ENCODE results near the gene UBAP2.

DNA sequence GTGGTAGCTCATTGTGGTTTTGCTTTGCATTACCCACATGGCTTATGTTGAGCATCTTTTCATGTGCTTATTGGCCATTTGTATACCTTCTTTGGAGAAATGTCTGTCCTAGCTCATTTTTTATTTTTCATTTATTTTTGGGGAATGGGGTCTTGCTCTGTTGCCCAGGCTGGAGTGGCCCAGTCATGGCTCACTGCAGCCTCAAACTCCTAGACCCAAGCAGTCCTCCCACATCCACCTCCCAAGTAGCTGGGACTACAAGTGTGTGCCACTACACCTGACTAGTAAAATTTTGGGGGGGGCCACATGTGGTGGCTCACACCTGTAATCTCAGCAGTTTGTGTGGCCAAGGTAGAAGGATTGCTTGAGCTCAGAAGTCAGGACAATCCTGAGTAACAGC is 154.4 kb downstream of the UBAP2 start:
- TF ChIP-seq TEAD4 (IDR thresholded peaks at IDR 0.05) (no peak), TCF12 (IDR thresholded peaks at IDR 0.05; ENCODE audit: low read depth) (no peak), CREB1 (IDR thresholded peaks at IDR 0.05; ENCODE audit: low read depth) (no peak), TAF1 (IDR thresholded peaks at IDR 0.05; ENCODE audit: low read depth) (no peak), YY1 (IDR thresholded peaks at IDR 0.05; ENCODE audit: low read depth) (no peak), EP300 (IDR thresholded peaks at IDR 0.05; ENCODE audit: borderline replicate concordance) (no peak), RAD21 (IDR thresholded peaks at IDR 0.05; ENCODE audit: low read depth) (no peak), EGR1 (IDR thresholded peaks at IDR 0.05) (no peak), CEBPB (IDR thresholded peaks at IDR 0.05) (no peak)
- TF ChIP-seq, protein P1, sequence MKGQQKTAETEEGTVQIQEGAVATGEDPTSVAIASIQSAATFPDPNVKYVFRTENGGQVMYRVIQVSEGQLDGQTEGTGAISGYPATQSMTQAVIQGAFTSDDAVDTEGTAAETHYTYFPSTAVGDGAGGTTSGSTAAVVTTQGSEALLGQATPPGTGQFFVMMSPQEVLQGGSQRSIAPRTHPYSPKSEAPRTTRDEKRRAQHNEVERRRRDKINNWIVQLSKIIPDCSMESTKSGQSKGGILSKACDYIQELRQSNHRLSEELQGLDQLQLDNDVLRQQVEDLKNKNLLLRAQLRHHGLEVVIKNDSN (IDR thresholded peaks at IDR 0.05) = no peak
- TF ChIP-seq, protein P2, sequence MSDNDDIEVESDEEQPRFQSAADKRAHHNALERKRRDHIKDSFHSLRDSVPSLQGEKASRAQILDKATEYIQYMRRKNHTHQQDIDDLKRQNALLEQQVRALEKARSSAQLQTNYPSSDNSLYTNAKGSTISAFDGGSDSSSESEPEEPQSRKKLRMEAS (IDR thresholded peaks at IDR 0.05) = no peak
- TF ChIP-seq, protein P3, sequence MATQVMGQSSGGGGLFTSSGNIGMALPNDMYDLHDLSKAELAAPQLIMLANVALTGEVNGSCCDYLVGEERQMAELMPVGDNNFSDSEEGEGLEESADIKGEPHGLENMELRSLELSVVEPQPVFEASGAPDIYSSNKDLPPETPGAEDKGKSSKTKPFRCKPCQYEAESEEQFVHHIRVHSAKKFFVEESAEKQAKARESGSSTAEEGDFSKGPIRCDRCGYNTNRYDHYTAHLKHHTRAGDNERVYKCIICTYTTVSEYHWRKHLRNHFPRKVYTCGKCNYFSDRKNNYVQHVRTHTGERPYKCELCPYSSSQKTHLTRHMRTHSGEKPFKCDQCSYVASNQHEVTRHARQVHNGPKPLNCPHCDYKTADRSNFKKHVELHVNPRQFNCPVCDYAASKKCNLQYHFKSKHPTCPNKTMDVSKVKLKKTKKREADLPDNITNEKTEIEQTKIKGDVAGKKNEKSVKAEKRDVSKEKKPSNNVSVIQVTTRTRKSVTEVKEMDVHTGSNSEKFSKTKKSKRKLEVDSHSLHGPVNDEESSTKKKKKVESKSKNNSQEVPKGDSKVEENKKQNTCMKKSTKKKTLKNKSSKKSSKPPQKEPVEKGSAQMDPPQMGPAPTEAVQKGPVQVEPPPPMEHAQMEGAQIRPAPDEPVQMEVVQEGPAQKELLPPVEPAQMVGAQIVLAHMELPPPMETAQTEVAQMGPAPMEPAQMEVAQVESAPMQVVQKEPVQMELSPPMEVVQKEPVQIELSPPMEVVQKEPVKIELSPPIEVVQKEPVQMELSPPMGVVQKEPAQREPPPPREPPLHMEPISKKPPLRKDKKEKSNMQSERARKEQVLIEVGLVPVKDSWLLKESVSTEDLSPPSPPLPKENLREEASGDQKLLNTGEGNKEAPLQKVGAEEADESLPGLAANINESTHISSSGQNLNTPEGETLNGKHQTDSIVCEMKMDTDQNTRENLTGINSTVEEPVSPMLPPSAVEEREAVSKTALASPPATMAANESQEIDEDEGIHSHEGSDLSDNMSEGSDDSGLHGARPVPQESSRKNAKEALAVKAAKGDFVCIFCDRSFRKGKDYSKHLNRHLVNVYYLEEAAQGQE (IDR thresholded peaks at IDR 0.05; ENCODE audit: low read depth) = no peak

Measured in Ishikawa (cell line).